HL-60 (cell line): ENCODE data around the gene TGFA.

Source experiments
- DNase-seq, 2 experiments: peaks; one replicate each; pipeline ENCODE4 v3.0.0-alpha.2; 2010 to 2020; ENCODE audit warnings: low read depth in 1 of 2, low spot score in 1 of 2
- H3K27ac ChIP-seq: fragments of 250-450 bp; sonication (Bioruptor Pico); replicated peaks from 2 replicates; pipeline ENCODE4 v1.5.1; 2020; ENCODE audit warnings: mild to moderate bottlenecking, moderate library complexity
- H3K27me3 ChIP-seq: fragments of 250-450 bp; sonication (Bioruptor Pico); 2 replicates; pipeline ENCODE4 v1.5.1; 2021; ENCODE audit warnings: mild to moderate bottlenecking, moderate library complexity; ENCODE audit not compliant: insufficient read depth, poor library complexity, severe bottlenecking
- H3K4me3 ChIP-seq: replicated peaks from 2 replicates; pipeline ENCODE4 v1.5.1; 2011; ENCODE audit warnings: mild to moderate bottlenecking, control low read depth, low read length; ENCODE audit not compliant: insufficient read depth
- GABPA ChIP-seq: IDR thresholded peaks from 2 replicates; pipeline ENCODE4 v1.6.1; 2012; ENCODE audit warnings: low read depth
- POLR2AphosphoS5 ChIP-seq: IDR thresholded peaks from 2 replicates; pipeline ENCODE4 v1.6.1; 2012; ENCODE audit warnings: low read depth
- SPI1 ChIP-seq: IDR thresholded peaks from 2 replicates; pipeline ENCODE4 v1.6.1; 2012; ENCODE audit warnings: low read depth, mild to moderate bottlenecking, borderline replicate concordance
- TF ChIP-seq, protein P1 (sequence below): IDR thresholded peaks from one replicate; pipeline ENCODE4 v1.5.1; 2011; ENCODE audit warnings: low read length, control low read depth, inconsistent platforms; ENCODE audit not compliant: insufficient read depth
- TF ChIP-seq, protein P2 (sequence below): IDR thresholded peaks from 2 replicates; pipeline ENCODE4 v1.6.1; 2012; ENCODE audit warnings: low read depth; ENCODE audit not compliant: insufficient replicate concordance

The TGFA gene

GRCh38 chr2:70484086-70484485 lies 69.5 kb downstream of the TGFA start:
- no peak for DNase-seq
- no peak overlapping the region for H3K27ac ChIP-seq
- H3K27me3 ChIP-seq: no peaks in the 10 kb centered on the region
- H3K4me3 ChIP-seq: no peak overlapping the region
- TF ChIP-seq SPI1: no peak

DNA sequence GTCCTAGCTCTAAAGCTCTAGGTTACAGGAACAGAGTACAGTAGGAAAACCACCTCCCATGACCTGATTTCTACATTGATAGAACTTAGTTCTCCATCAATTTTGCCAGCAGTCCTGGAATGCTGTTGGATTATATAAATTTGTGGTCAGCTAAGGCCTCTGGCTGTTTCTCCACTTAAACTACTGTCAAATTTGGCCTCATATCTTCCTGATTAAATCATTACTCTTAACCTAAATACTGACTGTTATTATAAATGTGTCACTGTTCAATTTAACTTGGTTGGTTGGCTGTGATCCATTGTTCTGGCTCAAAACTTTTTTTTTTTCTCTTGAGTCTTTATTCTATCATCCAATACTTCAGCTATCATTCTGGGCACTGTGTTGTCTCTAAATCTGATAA lies 71.2 kb downstream of the TGFA start:
- Histone ChIP-seq H3K27ac (no peak overlapping the region), H3K27me3 (no peaks in the 10 kb centered on the region), H3K4me3 (no peak overlapping the region)
- no peak for DNase-seq
- TF ChIP-seq, protein P1, sequence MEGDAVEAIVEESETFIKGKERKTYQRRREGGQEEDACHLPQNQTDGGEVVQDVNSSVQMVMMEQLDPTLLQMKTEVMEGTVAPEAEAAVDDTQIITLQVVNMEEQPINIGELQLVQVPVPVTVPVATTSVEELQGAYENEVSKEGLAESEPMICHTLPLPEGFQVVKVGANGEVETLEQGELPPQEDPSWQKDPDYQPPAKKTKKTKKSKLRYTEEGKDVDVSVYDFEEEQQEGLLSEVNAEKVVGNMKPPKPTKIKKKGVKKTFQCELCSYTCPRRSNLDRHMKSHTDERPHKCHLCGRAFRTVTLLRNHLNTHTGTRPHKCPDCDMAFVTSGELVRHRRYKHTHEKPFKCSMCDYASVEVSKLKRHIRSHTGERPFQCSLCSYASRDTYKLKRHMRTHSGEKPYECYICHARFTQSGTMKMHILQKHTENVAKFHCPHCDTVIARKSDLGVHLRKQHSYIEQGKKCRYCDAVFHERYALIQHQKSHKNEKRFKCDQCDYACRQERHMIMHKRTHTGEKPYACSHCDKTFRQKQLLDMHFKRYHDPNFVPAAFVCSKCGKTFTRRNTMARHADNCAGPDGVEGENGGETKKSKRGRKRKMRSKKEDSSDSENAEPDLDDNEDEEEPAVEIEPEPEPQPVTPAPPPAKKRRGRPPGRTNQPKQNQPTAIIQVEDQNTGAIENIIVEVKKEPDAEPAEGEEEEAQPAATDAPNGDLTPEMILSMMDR: no peak
- no peak for TF ChIP-seq GABPA
- TF ChIP-seq, protein P2, sequence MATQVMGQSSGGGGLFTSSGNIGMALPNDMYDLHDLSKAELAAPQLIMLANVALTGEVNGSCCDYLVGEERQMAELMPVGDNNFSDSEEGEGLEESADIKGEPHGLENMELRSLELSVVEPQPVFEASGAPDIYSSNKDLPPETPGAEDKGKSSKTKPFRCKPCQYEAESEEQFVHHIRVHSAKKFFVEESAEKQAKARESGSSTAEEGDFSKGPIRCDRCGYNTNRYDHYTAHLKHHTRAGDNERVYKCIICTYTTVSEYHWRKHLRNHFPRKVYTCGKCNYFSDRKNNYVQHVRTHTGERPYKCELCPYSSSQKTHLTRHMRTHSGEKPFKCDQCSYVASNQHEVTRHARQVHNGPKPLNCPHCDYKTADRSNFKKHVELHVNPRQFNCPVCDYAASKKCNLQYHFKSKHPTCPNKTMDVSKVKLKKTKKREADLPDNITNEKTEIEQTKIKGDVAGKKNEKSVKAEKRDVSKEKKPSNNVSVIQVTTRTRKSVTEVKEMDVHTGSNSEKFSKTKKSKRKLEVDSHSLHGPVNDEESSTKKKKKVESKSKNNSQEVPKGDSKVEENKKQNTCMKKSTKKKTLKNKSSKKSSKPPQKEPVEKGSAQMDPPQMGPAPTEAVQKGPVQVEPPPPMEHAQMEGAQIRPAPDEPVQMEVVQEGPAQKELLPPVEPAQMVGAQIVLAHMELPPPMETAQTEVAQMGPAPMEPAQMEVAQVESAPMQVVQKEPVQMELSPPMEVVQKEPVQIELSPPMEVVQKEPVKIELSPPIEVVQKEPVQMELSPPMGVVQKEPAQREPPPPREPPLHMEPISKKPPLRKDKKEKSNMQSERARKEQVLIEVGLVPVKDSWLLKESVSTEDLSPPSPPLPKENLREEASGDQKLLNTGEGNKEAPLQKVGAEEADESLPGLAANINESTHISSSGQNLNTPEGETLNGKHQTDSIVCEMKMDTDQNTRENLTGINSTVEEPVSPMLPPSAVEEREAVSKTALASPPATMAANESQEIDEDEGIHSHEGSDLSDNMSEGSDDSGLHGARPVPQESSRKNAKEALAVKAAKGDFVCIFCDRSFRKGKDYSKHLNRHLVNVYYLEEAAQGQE: no peak
- no peak for TF ChIP-seq POLR2AphosphoS5
- TF ChIP-seq SPI1: no peak

DNA sequence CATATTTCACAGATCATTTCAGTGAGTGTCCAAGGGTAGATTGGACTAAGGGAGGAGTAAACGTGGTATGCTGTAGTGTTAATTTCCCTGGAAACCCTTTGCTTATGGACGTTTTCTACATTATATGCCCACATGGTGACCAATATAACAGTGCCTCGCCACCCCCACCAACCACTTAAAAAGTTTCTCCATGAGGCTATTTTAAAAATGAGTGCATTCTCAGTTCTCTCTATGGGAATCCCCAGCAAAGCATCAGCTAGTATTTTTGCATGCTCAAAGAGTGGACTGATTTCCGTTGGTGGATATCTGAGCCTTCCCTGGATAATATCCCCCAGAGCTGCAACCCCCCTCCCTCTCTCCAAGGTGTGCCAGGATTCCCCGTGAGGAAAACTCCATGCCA lies 73.2 kb downstream of the TGFA start:
- TF ChIP-seq POLR2AphosphoS5 (no peak), GABPA (no peak), SPI1 (no peak)
- TF ChIP-seq, protein P2: no peak
- TF ChIP-seq, protein P1: no peak
- DNase-seq: no peak
- H3K4me3 ChIP-seq: no peak overlapping the region
- H3K27me3 ChIP-seq: no peaks in the 10 kb centered on the region
- H3K27ac ChIP-seq: no peak overlapping the region

DNA sequence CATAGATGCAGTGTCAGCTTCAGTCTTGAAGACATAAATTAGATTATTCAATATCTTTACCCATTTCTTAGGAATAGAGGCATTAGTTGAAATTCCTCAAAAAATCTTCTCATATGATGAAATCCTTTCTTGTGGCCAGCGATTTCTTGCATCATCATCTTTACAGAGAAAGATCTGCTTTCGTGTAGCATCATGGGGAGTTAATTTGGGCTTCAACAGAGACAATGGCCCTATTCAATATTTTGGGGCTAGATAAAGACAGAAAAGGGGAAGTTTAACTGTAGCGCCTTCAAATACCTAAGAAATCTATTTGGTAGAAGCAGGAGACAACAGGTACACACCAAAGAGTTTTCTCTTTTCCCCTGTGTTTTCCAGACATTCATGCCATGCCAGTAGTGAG lies 73.8 kb downstream of the TGFA start:
- peak in 1 of 2 experiments; percentile 42 for DNase-seq
- no peak overlapping the region for H3K27ac ChIP-seq
- H3K4me3 ChIP-seq: no peak overlapping the region
- TF ChIP-seq GABPA (no peak), SPI1 (no peak), POLR2AphosphoS5 (no peak)
- TF ChIP-seq, protein P2: no peak
- TF ChIP-seq, protein P1: no peak
- H3K27me3 ChIP-seq: no peaks in the 10 kb centered on the region
